ENCODE results near the gene GLUD1. TPM values are rescaled to one million over a fixed set of nuclear protein-coding genes. Genes with fewer than 3 reads are reported as not detected.
"Not testable (repeated sequence)": the region's sequence is repeated elsewhere in the genome, so short reads cannot be mapped to it uniquely, and the experiment has no call there.

Gene GLUD1
- total RNA-seq, 1 experiment from 2014 or later: 67.9 TPM

- H3K4me3 ChIP-seq (ENCODE audit: low read length); BruUV-seq (replicated peaks); H3K79me2 ChIP-seq (ENCODE audit: low read length); H3K9me2 ChIP-seq (replicated peaks; ENCODE audit: low read length); intact Hi-C loops (cut with micrococcal nuclease); H3K27me3 ChIP-seq (ENCODE audit: low read length); H3K4me2 ChIP-seq (ENCODE audit: low read length); H3K36me3 ChIP-seq (ENCODE audit: low read depth, low read length); H3K9ac ChIP-seq (ENCODE audit: low read length); POLR2A ChIA-PET (ENCODE audit: unreplicated experiment); CTCF ChIA-PET; H2AFZ ChIP-seq (ENCODE audit: low read length); H4K20me1 ChIP-seq (ENCODE audit: low read length); ATAC-seq; H3K9me3 ChIP-seq (ENCODE audit: low read length); H3F3A ChIP-seq (ENCODE audit: low read length, unreplicated experiment): not testable (repeated sequence)
- H3K4me1 ChIP-seq (ENCODE audit: insufficient read depth, low read length): peaks cover 11% of the 10 kb centered on the region; the same call in 1 of the 2 replicates
- H3K27ac ChIP-seq (ENCODE audit: low read length): peak overlapping the region; percentile 78
- peak; percentile 46 for DNase-seq
Measured at GRCh38 chr10:87019504-87019903, 75.1 kb downstream of the GLUD1 start.

GRCh38 chr10:87019066-87019465 is 75.6 kb downstream of the GLUD1 start:
- H4K20me1 ChIP-seq (ENCODE audit: low read length); H3K9ac ChIP-seq (ENCODE audit: low read length); H3F3A ChIP-seq (ENCODE audit: low read length, unreplicated experiment); H3K36me3 ChIP-seq (ENCODE audit: low read depth, low read length); H3K9me2 ChIP-seq (replicated peaks; ENCODE audit: low read length); H2AFZ ChIP-seq (ENCODE audit: low read length); H3K79me2 ChIP-seq (ENCODE audit: low read length); CTCF ChIA-PET; H3K9me3 ChIP-seq (ENCODE audit: low read length); BruUV-seq (replicated peaks); H3K4me2 ChIP-seq (ENCODE audit: low read length); H3K4me3 ChIP-seq (ENCODE audit: low read length); intact Hi-C loops (cut with micrococcal nuclease); POLR2A ChIA-PET (ENCODE audit: unreplicated experiment); ATAC-seq; H3K27me3 ChIP-seq (ENCODE audit: low read length): not testable (repeated sequence)
- Histone ChIP-seq H3K27ac (ENCODE audit: low read length) (peak overlapping the region; percentile 78; the same call in 1 of the 2 replicates), H3K4me1 (ENCODE audit: insufficient read depth, low read length) (peaks cover 11% of the 10 kb centered on the region; the same call in 1 of the 2 replicates)
- DNase-seq: peak; percentile 57

DNA sequence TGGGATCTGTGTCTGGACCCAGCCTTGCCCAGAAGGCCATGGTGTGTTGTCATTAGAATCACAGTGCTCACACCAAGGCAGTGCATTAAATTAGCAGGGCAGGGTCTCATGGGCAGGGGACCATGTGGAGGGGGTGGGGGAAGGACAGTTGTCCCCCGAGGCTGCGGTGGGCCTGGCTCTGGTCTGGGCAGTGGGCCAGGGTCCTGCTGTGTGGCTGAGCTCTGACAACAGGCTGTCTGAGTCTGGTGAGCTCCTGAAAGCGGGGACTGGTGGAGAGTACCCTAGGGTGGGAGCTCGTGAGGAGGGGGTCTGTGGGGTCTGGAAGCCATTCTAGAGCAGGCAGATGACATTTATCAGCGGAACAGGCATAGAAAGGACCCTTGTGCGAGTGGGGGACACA is 76.5 kb downstream of the GLUD1 start:
- H3F3A ChIP-seq (ENCODE audit: low read length, unreplicated experiment); H4K20me1 ChIP-seq (ENCODE audit: low read length); BruUV-seq (replicated peaks); H3K36me3 ChIP-seq (ENCODE audit: low read depth, low read length); H3K79me2 ChIP-seq (ENCODE audit: low read length); H3K9ac ChIP-seq (ENCODE audit: low read length); intact Hi-C loops (cut with micrococcal nuclease); ATAC-seq; CTCF ChIA-PET; H3K9me2 ChIP-seq (replicated peaks; ENCODE audit: low read length); H3K9me3 ChIP-seq (ENCODE audit: low read length); H2AFZ ChIP-seq (ENCODE audit: low read length); H3K27me3 ChIP-seq (ENCODE audit: low read length); POLR2A ChIA-PET (ENCODE audit: unreplicated experiment); H3K4me3 ChIP-seq (ENCODE audit: low read length); H3K4me2 ChIP-seq (ENCODE audit: low read length); DNase-seq: not testable (repeated sequence)
- peak overlapping the region; percentile 64 for H3K27ac ChIP-seq (ENCODE audit: low read length)
- peaks cover 11% of the 10 kb centered on the region; the same call in 1 of the 2 replicates for H3K4me1 ChIP-seq (ENCODE audit: insufficient read depth, low read length)

DNA sequence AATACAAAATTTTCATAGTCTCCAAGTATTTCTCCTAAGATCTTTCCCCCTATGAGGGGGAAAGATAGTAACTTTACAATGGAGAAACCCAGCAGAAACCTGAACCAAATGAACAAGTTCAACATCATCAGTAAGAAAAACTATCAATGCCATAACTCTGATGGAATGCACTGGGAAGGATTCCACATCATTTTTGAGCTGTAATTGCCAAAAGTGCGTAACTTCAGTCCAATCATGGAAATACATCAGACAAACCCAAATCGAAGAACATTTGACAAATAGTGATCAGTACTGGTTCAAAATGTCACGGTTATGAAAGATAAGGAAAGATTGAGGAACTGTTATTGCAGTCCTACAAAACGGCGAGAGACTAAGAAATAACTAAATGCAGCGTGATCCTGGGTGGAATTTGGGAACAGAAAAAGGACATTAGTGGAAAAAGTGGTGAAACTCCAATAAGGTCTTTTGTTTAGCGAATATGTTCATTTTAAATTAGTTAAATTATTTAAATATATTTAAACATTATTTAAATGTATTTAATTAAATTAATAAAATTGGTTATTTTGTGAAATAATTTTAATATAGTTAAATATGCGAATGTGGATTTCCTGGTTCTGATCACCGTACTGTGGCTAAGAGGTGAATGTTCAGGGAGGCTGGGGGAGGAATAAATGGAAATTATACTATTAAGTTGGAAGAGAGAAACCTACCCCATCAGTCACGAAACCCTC is 79.5 kb downstream of the GLUD1 start:
- H4K20me1 ChIP-seq (ENCODE audit: low read length); POLR2A ChIA-PET (ENCODE audit: unreplicated experiment); intact Hi-C loops (cut with micrococcal nuclease): not testable (repeated sequence)

DNA sequence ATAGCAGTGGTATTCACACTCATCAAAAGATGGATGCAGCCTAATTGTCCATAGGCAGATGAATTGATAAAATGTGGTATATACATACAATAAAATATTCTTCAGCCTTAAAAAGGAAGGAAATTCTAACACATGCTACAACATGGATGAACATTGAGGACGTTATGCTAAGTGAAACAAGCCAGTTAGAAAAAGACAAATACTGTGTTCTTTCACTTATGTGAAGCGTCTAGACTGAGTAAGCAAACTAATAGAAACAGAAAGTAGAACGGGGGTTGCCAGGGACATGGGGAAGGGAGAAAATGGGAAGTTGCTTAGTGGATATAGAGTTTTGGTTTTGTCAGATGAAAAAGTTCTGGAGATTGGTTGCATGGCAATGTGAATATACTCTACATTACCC is 81.1 kb downstream of the GLUD1 start:
- H4K20me1 ChIP-seq (ENCODE audit: low read length); H2AFZ ChIP-seq (ENCODE audit: low read length); H3K79me2 ChIP-seq (ENCODE audit: low read length); H3K4me3 ChIP-seq (ENCODE audit: low read length); BruUV-seq (replicated peaks); H3F3A ChIP-seq (ENCODE audit: low read length, unreplicated experiment); H3K9me3 ChIP-seq (ENCODE audit: low read length); H3K27me3 ChIP-seq (ENCODE audit: low read length); POLR2A ChIA-PET (ENCODE audit: unreplicated experiment); H3K9me2 ChIP-seq (replicated peaks; ENCODE audit: low read length); ATAC-seq; H3K4me2 ChIP-seq (ENCODE audit: low read length); H3K36me3 ChIP-seq (ENCODE audit: low read depth, low read length); H3K27ac ChIP-seq (ENCODE audit: low read length); intact Hi-C loops (cut with micrococcal nuclease); H3K4me1 ChIP-seq (ENCODE audit: insufficient read depth, low read length); CTCF ChIA-PET; H3K9ac ChIP-seq (ENCODE audit: low read length); DNase-seq: not testable (repeated sequence)

More for the DNA sequence above, 79.5 kb downstream of the GLUD1 start:
- H3K36me3 ChIP-seq (ENCODE audit: low read depth, low read length); H2AFZ ChIP-seq (ENCODE audit: low read length); H3K4me2 ChIP-seq (ENCODE audit: low read length); H3K9me3 ChIP-seq (ENCODE audit: low read length); BruUV-seq (replicated peaks); H3K4me3 ChIP-seq (ENCODE audit: low read length); H3K27me3 ChIP-seq (ENCODE audit: low read length); H3K79me2 ChIP-seq (ENCODE audit: low read length); DNase-seq; H3F3A ChIP-seq (ENCODE audit: low read length, unreplicated experiment); ATAC-seq; H3K9ac ChIP-seq (ENCODE audit: low read length); H3K27ac ChIP-seq (ENCODE audit: low read length); CTCF ChIA-PET; H3K9me2 ChIP-seq (replicated peaks; ENCODE audit: low read length): not testable (repeated sequence)
- H3K4me1 ChIP-seq (ENCODE audit: insufficient read depth, low read length): peaks cover 11% of the 10 kb centered on the region; the same call in 1 of the 2 replicates

DNA sequence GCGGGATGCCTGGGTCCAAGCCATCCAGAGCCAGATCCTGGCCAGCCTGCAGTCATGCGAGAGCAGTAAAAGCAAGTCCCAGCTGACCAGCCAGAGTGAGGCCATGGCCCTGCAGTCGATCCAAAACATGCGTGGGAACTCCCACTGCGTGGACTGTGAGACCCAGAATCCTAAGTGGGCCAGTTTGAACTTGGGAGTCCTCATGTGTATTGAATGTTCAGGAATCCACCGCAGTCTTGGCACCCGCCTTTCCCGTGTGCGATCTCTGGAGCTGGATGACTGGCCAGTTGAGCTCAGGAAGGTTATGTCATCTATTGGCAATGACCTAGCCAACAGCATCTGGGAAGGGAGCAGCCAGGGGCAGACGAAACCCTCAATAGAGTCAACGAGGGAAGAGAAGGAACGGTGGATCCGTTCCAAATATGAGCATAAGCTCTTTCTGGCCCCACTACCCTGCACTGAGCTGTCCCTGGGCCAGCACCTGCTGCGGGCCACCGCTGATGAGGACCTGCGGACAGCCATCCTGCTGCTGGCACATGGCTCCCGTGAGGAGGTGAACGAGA is 85.4 kb downstream of the GLUD1 start:
- BruUV-seq (replicated peaks); H3K4me2 ChIP-seq (ENCODE audit: low read length); H2AFZ ChIP-seq (ENCODE audit: low read length); ATAC-seq; H3K36me3 ChIP-seq (ENCODE audit: low read depth, low read length); H4K20me1 ChIP-seq (ENCODE audit: low read length); H3F3A ChIP-seq (ENCODE audit: low read length, unreplicated experiment); CTCF ChIA-PET; H3K4me1 ChIP-seq (ENCODE audit: insufficient read depth, low read length); H3K27me3 ChIP-seq (ENCODE audit: low read length); H3K79me2 ChIP-seq (ENCODE audit: low read length); DNase-seq; H3K9me3 ChIP-seq (ENCODE audit: low read length); H3K9ac ChIP-seq (ENCODE audit: low read length); H3K27ac ChIP-seq (ENCODE audit: low read length); H3K9me2 ChIP-seq (replicated peaks; ENCODE audit: low read length); H3K4me3 ChIP-seq (ENCODE audit: low read length); POLR2A ChIA-PET (ENCODE audit: unreplicated experiment): not testable (repeated sequence)
- intact Hi-C loops (cut with micrococcal nuclease): loop anchor here (5.0 kb wide), 1 partner anchor 88 kb away; the partner anchor contains the start of gene SHLD2
